GM21447 (cell line): ENCODE results near the gene LSM2.

Source experiments
- ATAC-seq: cut with Tn5 transposase; IDR thresholded peaks from one replicate; pipeline ENCODE4 v1.9.1; 2021; ENCODE audit not compliant: unreplicated experiment

LSM2 gene

DNA sequence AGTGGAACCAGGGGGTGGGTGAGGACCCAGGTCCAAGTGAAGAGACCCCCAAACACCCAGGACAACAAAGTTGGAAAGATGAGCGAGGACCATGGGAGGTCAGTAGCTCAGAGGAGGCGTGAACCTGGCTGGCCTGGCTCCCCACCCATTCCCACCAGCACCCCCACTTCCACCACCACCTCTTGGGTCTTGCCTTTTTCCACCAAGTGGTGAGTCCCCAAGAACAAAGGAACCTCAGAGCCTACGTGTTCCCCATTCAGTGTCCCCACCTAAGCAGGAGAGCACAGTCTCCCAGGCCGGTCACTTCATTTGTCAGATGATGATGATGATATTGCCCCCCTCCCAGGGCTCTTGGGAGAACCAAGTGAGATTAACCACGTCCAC lies 29.1 kb downstream of the LSM2 start:
- no peak for ATAC-seq

DNA sequence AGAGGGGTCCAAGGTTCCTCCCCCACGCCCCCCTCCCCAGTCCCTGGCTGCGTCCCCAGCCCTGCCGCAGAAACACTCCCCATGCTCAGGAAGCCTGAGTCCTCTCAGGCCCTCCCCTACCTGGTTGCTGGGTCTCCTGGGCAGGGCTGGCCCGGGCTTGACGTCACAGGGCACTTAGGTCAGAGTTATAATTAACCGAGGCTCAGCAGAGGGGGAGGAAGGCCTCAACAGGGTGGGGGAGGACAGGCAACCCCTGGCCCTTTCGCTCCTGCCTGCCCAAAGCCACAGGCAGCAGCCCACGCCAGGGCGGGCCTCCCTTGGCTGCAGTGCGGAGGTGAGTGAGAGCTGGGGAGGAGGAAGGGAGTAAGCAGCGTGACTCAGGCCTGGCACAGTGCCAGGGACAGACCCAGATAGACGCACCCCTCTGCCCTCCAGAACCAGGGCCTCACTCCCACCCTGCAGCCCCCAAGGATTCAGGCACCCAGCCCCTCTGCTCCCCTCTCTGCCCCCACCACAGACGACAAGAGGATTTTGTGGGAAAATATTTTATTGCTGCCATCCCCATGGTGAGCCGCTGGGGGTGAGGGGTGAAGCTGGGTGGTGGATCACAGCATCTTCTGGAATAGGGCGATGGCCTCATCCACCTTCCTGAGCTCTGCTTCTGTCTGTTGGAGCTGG lies 29.6 kb downstream of the LSM2 start, which contains the start of gene VWA7:
Gene VWA7 (minus strand): TSS at position 340 of the 678 bp plus-strand sequence. CDS start 549 bp downstream, outside the sequence.
- peak; percentile 82 for ATAC-seq

DNA sequence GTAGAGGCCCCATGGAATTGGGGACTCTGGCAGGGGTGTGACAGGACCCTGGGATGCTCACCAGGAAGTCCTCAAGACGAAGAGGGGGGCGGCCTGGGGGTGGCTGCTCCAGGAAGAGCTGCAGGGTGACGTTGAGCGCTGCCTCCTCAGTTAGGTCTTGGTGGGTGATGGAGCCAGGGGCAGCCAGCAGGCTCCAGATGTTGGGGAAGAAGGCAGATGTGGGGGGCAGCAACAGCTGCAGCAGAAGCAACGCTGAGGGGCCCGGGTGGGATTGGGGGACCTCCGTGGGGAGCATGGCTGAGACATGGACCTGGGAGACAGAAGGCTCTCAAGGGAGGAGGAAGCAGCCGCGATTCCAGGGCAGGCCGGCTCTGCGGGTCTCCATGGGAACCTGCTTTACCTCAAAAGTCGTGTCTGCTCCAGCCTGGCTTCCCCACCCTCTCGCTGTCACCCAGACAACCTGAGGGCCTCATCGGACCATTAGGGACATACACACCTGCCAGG lies 30.2 kb downstream of the LSM2 start:
- ATAC-seq: no peak

DNA sequence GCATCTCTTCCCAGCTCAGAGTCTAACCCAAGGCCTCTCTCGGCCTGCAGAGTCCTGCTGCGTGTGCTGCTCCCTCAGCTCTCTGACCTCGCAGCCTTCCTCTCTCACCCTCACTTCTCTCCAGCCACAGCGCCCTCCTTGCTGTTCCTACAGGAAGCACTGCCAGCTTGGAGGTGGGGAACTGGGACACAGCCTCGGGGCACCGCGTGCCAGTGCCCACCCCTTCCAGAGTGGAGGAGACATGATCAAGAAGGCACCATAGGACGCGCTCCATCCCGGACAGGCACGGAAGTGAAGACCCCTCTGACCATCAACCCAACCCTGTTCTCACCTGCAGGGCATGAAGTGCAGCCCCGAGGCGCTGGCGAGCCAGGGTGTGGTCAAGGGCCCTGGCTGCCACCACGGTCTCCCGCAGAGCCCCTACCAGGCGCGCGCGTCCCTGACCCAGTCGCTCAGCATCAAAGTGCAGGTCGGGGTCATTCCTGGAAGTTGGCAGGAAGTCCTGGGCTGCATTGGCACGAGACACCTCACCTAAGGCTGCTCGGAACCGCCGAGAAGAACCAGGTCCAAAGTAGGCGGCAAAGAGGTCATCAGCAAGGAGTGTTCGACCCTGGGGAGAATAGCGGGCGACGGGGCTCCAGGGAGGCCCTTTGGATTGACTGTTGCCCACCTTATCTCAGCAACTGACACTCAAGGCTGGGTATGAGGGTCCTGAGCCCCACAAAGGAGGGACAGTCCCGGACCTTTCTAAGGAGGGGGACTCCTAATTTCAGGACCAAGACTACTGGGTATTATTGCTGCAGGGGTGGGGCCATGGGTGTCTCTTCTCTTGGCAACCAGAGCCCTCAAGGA lies 30.9 kb downstream of the LSM2 start:
- no peak for ATAC-seq

DNA sequence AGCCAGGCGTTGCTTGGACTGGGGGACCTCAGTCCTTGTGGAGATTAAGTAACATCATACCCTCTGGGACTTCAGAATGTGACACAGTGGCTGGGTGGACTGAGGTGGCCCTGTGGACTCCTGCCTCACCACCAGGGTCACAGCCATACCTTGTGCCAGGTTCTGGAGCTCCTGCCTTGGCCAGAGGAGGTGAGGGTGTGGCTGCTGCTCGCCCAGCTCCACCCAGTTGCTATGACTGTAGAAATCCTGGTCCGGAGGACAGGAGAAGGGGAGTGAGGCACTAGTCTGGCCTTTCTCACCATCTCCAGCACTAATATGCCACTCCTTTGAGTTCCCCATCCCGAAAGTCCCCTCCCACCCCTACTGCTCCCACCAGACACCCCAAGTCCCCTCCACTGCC lies 31.6 kb downstream of the LSM2 start:
- no peak for ATAC-seq

DNA sequence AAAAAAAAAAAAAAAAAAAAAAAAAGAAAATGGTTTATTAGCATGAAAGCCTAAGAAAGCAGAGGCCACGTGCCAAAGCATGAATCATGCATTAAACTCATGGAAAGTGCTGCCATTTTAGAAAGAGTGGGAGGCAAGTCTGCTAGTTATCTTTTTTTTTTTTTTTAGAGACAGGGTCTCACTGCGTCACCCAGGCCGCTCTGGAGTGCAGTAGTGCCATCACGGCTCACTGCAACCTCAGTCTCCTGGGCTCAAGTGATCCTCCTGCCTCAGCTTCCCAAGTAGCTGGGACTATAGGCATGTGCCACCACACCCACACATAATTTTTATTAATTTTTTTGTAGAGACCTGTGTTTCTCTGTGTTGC lies 34.8 kb downstream of the LSM2 start:
- ATAC-seq: no peak

DNA sequence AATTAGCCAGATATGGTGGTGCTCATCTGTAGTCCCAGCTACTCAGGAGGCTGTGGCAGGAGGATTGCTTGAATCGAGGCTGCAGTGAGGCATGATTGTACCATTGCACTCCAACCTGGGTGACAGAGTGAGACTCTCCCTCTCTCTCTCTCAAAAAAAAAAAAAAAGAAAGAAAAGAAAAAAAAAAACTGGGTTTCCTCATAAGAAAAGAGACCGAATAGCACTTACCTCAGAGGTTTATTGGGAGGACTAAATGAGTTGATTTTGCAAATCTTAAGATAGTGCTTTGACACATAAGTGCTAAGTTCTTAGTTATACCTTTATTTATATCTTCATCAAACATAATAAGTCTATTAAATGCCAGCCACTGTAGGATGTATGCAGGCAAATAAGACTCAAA lies 35.9 kb downstream of the LSM2 start:
- ATAC-seq: no peak

DNA sequence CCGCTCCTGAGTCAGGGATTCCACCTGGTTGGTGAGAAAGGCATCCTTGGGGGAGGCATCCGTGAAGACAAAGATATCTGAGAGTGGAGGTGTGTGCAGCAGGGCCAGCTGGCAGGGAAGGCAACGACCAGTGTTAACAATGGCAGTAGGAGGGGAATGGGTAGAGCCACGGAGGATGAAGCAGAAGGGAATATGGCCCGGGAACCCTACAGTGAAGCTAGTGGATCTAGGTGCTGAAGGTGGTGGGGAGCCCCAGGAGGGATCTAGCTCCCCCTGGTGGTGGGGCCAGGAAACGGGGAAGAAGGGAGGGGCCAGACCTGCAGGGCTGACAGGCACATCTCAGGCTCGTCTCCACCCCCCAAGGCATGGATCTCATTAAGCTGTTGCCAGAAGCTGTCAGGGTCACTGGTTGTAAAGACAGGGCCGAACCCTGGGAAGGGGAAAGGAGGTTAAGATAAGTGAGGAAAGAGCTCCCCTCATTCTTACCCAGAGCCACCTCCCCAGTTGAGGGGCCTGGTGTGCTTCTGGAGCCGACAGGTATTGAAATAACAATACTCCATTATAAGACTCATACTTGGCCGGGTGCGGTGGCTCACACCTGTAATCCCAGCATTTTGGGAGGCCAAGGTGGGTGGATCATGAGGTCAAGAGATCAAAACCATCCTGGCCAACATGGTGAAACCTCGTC lies 36.9 kb downstream of the LSM2 start:
- no peak for ATAC-seq

DNA sequence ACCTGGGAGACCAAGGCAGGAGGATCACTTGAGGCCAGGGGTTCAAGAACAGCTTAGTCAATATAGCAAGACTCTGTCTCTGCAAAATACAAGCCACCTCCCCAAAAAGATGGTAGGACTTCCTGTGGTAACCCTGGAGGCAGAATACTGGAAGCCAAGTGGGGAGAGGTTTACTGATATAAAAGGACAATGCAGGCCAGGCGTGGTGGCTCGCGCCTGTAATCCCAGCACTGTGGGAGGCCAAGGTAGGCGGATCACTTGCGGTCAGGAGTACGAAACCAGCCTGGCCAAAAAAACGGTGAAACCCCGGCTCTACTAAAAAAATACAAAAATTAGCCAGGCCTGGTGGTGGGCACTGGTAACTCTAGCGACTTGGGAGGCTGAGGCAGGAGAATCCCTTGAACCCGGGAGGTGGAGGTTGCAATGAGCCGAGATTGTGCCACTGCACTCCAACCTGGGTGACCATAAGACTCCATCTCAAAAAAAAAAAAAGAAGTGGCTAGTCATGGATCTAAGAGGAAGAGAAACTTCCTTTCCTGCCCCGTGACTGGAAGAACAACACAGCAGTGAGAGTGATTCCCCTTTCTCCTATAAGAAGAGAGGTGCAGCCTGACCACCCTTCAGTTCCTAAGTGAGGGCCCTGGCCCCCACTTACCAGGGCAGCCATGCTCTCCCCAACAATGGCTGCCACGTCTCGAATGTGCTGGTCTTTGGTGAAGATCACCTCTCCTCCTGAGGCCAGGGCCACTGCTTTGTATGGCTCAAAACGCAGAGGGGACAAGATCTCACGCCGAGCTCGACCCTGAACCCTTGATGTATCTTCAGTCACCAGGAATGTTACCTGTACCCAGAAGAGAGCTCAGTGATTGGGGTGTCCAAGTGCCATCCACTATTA lies 38.2 kb downstream of the LSM2 start:
- ATAC-seq: no peak

DNA sequence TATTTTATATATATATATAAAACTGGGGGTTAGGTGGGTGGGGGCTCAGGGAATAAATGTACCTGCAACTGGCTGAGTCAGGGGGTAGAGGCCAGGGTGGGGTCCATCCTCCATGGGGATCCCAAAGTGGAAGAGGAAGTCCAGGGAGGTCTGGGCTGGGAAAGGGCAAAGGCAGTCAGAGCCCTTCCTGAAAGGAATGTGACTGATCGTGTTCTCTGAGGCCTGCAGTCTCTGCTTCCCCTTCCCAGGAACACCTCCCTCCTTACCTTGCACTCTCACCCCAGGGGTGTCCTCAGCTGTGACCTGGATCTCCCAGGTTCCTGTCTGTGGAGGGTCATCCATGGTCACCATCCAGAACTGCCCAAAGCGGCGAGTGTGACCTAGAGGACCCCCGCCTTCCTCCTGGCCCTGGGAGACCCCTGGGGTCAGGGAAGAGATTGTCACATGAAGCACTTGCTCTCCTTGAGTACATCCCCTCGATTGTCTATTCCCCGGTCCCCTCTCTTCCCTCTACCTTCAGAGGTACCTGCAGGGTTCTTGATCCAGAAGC lies 39.6 kb downstream of the LSM2 start:
- no peak for ATAC-seq

DNA sequence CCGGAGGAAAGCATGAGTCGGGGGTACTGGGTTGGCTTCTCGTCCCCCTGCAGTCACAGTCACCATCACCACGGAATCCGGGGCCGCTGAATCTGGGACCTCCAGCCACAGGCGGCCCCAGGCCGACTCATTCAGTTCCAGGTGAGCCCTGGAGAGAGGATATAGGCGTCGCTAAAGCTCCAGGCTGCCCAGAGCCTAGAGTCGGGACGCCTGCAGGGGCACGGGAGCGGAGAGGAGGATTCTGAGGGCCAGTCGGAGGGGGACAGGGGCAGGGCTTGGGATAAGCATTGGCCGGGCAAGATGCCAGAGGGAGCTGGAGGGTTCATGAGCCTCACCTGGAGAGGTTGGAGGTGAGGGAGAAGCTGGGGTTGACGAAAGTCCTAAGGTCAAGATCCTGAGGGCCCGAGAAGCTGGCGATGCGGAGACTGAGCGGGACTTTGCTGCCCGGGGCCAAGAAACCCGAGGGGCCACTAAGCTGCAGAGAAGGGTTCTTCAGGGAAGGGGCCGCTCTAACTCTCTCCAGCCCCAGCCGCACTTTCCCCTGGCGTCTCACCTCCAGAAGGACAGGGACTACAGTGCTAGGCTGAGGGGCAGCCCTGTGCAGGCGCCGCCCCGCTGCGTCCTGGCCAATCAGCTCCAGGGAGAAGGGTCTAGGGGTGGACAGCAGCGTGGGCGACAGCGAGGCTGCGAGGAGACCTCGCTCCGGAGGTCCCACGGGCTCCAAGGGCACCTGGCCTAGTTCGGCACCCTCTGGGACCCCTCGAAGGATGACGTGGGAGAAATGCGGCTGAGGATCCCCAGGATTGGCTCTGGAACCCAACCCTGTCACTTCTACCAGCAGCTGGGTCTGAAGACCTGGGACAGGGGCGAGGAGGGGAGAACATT lies 40.6 kb downstream of the LSM2 start:
- no peak for ATAC-seq

DNA sequence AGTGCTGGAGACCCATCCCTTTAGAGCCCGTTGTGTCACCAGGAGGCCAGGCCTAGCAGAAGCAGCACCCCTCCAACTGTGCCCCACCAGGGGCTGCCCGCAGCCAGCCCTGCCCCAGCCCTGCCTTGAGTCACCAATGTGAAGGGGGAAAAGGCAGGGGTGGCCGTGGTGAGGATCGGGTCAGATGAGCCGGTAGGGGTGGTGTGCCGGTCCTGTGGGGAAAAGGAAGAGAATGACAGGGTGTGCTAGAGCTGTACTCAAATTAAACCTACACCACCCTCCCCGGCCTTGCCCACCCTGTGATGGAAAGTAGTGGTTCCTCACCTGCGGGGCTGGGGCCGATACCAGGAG lies 41.2 kb downstream of the LSM2 start:
- no peak for ATAC-seq

DNA sequence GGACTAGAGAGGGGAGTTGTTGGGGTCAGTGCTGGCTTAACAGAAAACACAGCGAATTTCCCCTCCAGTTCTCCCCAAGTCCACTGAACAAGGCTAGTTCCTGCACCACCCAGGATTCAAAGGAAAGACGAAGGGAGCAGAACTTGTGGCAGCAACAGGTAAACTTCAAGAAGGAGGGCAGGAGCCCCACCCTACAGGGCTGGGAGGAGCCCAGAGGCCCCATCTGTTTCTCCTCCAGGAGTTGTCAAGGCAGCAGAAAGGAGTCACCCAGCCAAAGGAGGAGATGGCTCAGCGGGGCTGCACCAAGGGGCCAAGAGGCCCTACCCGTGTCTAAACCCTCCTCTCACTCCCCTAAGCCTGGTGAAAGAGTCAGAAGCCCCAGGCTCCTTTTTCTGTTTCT lies 42.6 kb downstream of the LSM2 start:
- ATAC-seq: no peak

DNA sequence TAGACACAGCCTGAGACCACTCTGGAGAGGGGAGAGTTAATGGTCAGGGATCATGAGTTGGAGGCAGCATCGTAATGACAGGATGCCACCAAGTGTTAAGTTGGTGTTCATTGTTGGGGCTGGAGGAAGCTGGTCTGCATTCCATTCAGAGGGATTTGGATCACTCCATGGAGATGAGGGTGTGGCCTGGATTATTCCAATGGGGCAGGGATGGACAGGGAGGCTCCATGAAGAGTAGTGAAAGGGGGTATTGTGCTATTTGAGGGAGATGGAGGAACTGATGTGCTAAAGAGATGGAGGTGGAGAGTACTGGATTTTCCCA lies 43.2 kb downstream of the LSM2 start:
- ATAC-seq: no peak

DNA sequence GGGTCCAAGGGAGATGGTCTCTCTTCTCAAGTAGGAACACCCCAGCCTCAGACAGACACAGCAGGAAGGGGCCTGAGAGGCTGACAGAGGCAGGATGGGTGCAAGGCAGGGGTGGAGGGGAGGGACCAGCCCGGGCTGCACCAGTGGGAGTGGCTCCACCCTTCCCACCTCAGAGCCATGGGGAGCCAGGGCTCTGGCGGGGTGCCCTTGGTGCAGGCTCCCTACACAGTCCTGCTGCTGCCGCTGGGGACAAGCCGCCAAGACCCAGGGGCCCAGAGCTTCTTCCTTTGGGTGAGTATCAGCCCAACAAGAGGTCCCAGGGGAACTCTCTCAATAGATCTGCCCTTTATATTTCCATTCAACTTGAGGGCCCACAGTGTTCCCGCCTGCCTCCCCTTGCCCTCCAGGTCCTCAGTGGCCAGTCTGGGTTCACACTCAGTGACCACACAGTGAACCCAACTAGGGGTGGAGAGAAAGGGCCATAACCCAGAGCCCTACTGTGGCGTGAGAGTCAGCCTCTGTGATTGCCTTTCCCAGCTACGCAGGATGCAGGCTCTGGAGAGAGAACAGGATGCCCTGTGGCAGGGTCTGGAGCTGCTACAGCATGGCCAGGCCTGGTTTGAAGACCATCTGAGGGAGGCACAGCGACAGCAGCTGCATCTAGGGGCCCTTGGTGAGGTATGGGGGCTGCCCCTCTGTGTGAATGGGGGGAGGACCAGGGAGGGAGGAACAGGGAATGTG lies 43.7 kb downstream of the LSM2 start:
- ATAC-seq: no peak

DNA sequence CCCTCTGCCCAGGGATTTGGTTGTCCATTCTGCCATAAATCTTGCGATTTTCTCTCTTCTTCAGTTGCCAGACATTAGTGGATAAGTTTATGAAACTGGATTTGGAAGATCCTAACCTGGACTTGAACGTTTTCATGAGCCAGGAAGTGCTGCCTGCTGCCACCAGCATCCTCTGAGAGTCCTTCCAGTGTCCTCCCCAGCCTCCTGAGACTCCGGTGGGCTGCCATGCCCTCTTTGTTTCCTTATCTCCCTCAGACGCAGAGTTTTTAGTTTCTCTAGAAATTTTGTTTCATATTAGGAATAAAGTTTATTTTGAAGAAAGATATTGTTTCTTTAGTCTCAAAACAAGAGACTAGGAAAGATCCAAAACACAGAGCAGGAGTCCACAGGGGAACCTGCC lies 44.4 kb downstream of the LSM2 start, which contains the start of gene SAPCD1:
Gene SAPCD1 (plus strand): TSS at position 301 of the 400 bp plus-strand sequence. CDS start 399 bp downstream, outside the sequence.
- no peak for ATAC-seq

DNA sequence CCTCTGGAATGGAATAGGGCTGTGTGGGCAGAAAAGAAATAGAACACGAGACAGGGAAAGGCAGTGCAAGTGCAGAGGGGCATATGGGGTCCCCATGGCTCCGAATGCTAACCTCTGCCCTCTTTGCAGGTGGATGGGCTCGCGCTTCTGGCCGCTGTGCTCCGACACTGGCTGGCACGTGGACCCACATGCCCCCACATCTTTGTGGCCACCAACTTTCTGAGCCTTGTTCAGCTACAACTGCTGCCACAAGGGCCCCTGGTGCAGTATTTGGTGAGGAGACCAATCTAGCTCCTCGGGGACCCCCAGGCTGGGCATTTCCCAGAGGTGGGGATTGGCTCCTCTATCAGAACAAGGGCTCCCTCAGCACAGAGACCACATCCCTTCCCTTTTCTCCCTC lies 45.4 kb downstream of the LSM2 start:
- ATAC-seq: no peak

DNA sequence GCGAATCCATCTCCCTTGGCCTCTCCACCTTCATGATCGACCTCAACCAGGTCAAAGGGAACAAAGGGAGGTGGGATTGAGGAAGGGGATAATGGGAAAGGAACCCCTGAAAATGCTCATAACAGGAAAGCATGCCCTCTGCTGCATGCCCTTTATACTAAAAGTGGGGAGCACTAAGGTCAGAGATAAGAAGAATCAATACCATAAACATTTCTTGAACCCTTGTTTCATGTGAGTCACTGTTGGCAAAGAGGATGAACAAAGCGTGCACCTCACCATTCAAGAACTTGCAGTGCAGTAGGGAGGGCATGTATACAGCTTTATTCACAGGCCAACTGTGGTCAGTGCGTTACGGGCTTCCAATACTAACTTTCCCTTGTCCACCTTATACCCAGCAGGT lies 46.0 kb downstream of the LSM2 start:
- no peak for ATAC-seq

DNA sequence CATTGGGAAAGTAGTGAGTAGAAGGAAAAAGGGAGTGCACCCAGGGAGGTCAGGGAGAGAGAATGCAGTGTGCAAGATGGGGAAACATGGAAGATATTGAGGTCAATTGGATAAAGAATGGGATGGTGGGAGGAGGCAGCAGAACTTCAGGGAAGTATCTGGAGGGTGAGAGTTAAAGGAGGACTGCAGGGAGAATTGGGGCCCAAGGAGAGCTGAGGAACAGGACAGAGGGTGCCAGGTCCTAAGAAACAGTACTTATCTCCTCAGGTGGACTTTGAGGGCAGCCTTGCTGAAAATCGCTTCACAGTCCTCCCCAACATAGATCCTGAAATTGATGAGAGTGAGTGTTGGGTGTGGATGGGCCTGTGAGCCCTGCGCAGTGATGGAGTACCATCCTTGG lies 48.5 kb downstream of the LSM2 start:
- no peak for ATAC-seq
